Measurements from ENCODE around the gene THBS2. TPM values are rescaled to one million over a fixed set of nuclear protein-coding genes. Genes with fewer than 3 reads are reported as not detected.

The THBS2 gene
- total RNA-seq, 2 donors from 2014 or later: 673 to 817 TPM

- DNase-seq (ENCODE audit: low spot score) (no peak), ATAC-seq (ENCODE audit: insufficient number of reproducible peaks, low FRiP score, low read depth) (peak; percentile 20)
- H3K4me3 ChIP-seq: no peak overlapping the region
- H3K4me1 ChIP-seq (ENCODE audit: control insufficient read depth in 1 of 2, low read depth in 2 of 2): peaks cover 0 to 28% of the 10 kb centered on the region in 2 donors
- H3K9me3 ChIP-seq: no peaks in the 10 kb centered on the region
- no peak for TF ChIP-seq CTCF (IDR thresholded peaks at IDR 0.05)
- H3K27me3 ChIP-seq (replicated peaks; ENCODE audit: insufficient read depth): no peaks in the 10 kb centered on the region
- H3K27ac ChIP-seq: peak overlapping the region; percentile 66 to 78
- peaks cover 82% of the 10 kb centered on the region for H3K36me3 ChIP-seq
Observed at GRCh38 chr6:169224716-169225115, 28.9 kb downstream of the THBS2 start.

GRCh38 chr6:169224185-169224695, 29.4 kb downstream of the THBS2 start:
- Histone ChIP-seq H3K36me3 (peaks cover 83% of the 10 kb centered on the region), H3K27ac (peak overlapping the region; percentile 66 to 78), H3K4me1 (ENCODE audit: control insufficient read depth in 1 of 2, low read depth in 2 of 2) (peaks cover 0 to 23% of the 10 kb centered on the region in 2 donors), H3K9me3 (no peaks in the 10 kb centered on the region), H3K4me3 (no peak overlapping the region), H3K27me3 (replicated peaks; ENCODE audit: insufficient read depth) (no peaks in the 10 kb centered on the region)
- TF ChIP-seq CTCF (IDR thresholded peaks at IDR 0.05): no peak
- DNase-seq (ENCODE audit: low spot score) (no peak), ATAC-seq (ENCODE audit: insufficient number of reproducible peaks, low FRiP score, low read depth) (peak; percentile 62)

DNA sequence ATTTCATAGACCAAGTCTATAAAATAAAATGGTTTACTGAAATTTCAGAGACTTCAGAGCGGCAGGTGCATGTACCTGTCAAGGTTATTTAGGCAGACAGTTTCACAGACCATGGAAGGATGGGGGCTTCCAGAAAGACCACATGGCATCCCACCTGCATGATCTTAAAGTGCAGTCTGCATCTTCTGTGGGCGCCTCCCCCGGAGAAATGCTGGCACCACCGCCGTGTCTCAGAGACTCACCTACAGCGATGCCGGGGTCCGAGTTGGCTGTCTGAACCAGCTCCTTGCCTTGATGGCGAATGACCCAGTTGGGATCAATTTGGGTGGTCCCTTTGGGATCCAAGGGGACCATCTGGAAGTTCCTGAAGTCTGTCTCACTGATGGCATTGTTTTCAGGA, 30.6 kb downstream of the THBS2 start:
- TF ChIP-seq CTCF (IDR thresholded peaks at IDR 0.05): no peak
- Histone ChIP-seq H3K27ac (peak overlapping the region in 1 of 2 donors; percentile 78), H3K27me3 (replicated peaks; ENCODE audit: insufficient read depth) (no peaks in the 10 kb centered on the region), H3K4me1 (ENCODE audit: control insufficient read depth in 1 of 2, low read depth in 2 of 2) (peaks cover 0 to 21% of the 10 kb centered on the region in 2 donors), H3K4me3 (no peak overlapping the region), H3K36me3 (peaks cover 82% of the 10 kb centered on the region), H3K9me3 (no peaks in the 10 kb centered on the region)
- no peak for ATAC-seq (ENCODE audit: insufficient number of reproducible peaks, low FRiP score, low read depth)
- no peak for DNase-seq (ENCODE audit: low spot score)

GRCh38 chr6:169222126-169222525, 31.5 kb downstream of the THBS2 start:
- no peaks in the 10 kb centered on the region for H3K9me3 ChIP-seq
- H3K36me3 ChIP-seq: peaks cover 78% of the 10 kb centered on the region
- TF ChIP-seq CTCF (IDR thresholded peaks at IDR 0.05): no peak
- H3K4me3 ChIP-seq: no peak overlapping the region
- H3K27me3 ChIP-seq (replicated peaks; ENCODE audit: insufficient read depth): no peaks in the 10 kb centered on the region
- DNase-seq (ENCODE audit: low spot score) (no peak), ATAC-seq (ENCODE audit: insufficient number of reproducible peaks, low FRiP score, low read depth) (no peak)
- H3K27ac ChIP-seq: no peak overlapping the region
- peaks cover 0 to 21% of the 10 kb centered on the region in 2 donors for H3K4me1 ChIP-seq (ENCODE audit: control insufficient read depth in 1 of 2, low read depth in 2 of 2)

DNA sequence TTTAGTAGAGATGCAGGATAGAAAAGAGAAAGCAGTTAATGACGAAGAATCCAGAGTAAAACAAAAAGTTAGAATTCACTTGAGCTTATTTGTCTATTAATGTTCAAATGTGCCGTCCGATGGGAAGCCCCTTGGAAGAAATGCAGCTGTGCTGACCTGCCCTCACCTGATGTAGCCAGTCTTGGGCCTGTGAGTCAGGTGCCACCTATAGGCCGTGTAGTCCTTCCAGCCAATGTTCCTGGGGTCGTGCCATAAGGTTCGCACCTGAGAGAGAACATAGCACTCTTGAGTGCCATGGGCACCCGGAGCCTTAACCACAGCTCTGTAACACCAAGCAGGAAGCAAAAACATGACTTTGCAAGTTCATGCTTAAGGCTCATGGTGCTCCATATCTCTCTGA, 32.4 kb downstream of the THBS2 start:
- no peak for TF ChIP-seq CTCF (IDR thresholded peaks at IDR 0.05)
- Histone ChIP-seq H3K36me3 (peaks cover 71% of the 10 kb centered on the region), H3K9me3 (no peaks in the 10 kb centered on the region), H3K4me1 (ENCODE audit: control insufficient read depth in 1 of 2, low read depth in 2 of 2) (peaks cover 0 to 21% of the 10 kb centered on the region in 2 donors), H3K27me3 (replicated peaks; ENCODE audit: insufficient read depth) (no peaks in the 10 kb centered on the region), H3K4me3 (no peak overlapping the region), H3K27ac (peak overlapping the region in 1 of 2 donors; percentile 32)
- DNase-seq (ENCODE audit: low spot score): no peak
- no peak for ATAC-seq (ENCODE audit: insufficient number of reproducible peaks, low FRiP score, low read depth)

Data from thoracic aorta (tissue), 2 donors.